Activated B cell treated with CpG ODN at 0.5 μM for 24 hours (primary cell): ENCODE data around the gene SLC9A3. TPM values are rescaled to one million over a fixed set of nuclear protein-coding genes. Genes with fewer than 3 reads are reported as not detected.

Experiments
- ATAC-seq: fragments of 200-7000 bp; cut with Tn5 transposase; one replicate; pipeline ENCODE4 v1.10.0; 2021; ENCODE audit warnings: low read depth, mild to moderate bottlenecking, moderate library complexity
- CTCF ChIA-PET: fragments of 350-600 bp; sonication (Branson Sonifier 250); formaldehyde crosslinking; loops from one replicate; lab custom pipeline; 2021; ENCODE audit warnings: antibody characterized with exemption; lab: Charles Lee
- POLR2A ChIA-PET: fragments of 350-600 bp; sonication (Branson Sonifier 250); formaldehyde crosslinking; loops from one replicate; lab custom pipeline; 2021; ENCODE audit warnings: antibody characterized with exemption; lab: Charles Lee
- DNase-seq: peaks from one replicate; pipeline ENCODE4 v3.0.0; 2022
- H3K27ac Mint-ChIP-seq: one replicate; pipeline ENCODE4 v1.8.0; 2020; ENCODE audit warnings: mixed read lengths
- H3K27me3 Mint-ChIP-seq: one replicate; pipeline ENCODE4 v1.8.0; 2021; ENCODE audit warnings: mixed read lengths
- H3K36me3 Mint-ChIP-seq: one replicate; pipeline ENCODE4 v1.8.0; 2021; ENCODE audit warnings: low read depth, mixed read lengths
- H3K4me1 Mint-ChIP-seq: one replicate; pipeline ENCODE4 v1.8.0; 2021; ENCODE audit warnings: mixed read lengths
- H3K4me3 Mint-ChIP-seq: one replicate; pipeline ENCODE4 v1.8.0; 2020; ENCODE audit warnings: mild to moderate bottlenecking, mixed read lengths
- H3K9me3 Mint-ChIP-seq: one replicate; pipeline ENCODE4 v1.8.0; 2020; ENCODE audit warnings: mixed read lengths
- intact Hi-C: fragments of 100-400 bp; cut with micrococcal nuclease; formaldehyde crosslinking; loops from one replicate; pipeline ENCODE4 v1.15.1; 2024
- total RNA-seq: library from RNA; stranded (reverse); gene quantifications from 2 replicates; pipeline ENCODE4 v1.2.3, GENCODE V29; 2022
- TF ChIP-seq, protein P1 (sequence below): fragments of 200-600 bp; IDR thresholded peaks from one replicate; pipeline ENCODE4 v1.8.0; 2022; ENCODE audit warnings: antibody characterized with exemption, mild to moderate bottlenecking

The SLC9A3 gene
- total RNA-seq, 1 donor from 2014 or later: 0.20 TPM

DNA sequence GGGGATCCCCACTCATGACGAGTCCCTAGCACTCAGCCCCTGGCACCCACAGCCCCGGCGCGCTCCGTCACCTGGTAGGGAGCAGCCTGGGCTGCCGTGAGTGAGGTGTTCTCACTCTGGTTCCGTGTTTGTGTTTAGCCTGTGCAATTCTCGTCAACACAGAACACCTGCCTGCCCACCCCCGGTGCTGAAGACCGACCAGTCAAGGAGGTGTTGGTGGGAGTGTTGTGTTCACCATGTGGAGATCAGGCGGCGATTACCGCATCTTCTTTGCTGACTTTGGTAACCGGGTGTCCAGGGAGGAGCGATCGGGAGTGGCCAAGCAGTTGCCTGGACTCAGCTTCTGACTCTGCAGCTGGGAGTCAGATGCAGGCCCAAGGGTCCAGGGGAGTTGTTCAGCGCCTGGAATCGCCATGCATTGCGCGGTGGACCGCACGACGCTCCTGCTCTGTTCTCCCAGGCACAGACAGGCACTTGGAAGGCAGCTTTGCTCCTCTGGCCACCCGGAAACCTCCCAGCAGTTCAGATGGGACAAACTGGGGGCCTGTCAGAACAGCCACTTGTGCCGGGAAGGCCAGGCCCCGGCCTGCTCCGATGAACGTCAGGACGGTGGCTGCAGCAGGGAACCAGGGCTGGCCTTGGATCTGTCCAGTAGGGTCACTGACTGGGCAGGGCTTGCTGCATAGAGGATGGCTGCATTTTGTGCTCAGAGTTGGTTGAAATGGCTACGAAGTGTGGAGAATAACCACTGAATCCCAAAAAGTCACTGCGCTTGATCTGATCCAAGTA lies 53.1 kb downstream of the SLC9A3 start:
- ATAC-seq: no peak
- intact Hi-C loops: no loop called here
- TF ChIP-seq, protein P1, sequence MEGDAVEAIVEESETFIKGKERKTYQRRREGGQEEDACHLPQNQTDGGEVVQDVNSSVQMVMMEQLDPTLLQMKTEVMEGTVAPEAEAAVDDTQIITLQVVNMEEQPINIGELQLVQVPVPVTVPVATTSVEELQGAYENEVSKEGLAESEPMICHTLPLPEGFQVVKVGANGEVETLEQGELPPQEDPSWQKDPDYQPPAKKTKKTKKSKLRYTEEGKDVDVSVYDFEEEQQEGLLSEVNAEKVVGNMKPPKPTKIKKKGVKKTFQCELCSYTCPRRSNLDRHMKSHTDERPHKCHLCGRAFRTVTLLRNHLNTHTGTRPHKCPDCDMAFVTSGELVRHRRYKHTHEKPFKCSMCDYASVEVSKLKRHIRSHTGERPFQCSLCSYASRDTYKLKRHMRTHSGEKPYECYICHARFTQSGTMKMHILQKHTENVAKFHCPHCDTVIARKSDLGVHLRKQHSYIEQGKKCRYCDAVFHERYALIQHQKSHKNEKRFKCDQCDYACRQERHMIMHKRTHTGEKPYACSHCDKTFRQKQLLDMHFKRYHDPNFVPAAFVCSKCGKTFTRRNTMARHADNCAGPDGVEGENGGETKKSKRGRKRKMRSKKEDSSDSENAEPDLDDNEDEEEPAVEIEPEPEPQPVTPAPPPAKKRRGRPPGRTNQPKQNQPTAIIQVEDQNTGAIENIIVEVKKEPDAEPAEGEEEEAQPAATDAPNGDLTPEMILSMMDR: no peak
- H3K27me3 Mint-ChIP-seq: peaks cover 8% of the 10 kb centered on the region
- peaks cover 34% of the 10 kb centered on the region for H3K4me1 Mint-ChIP-seq
- peaks cover 9% of the 10 kb centered on the region for H3K36me3 Mint-ChIP-seq
- POLR2A ChIA-PET: interaction anchor here (1.1 kb wide), 2 partner anchors 136 to 200 kb away, joined by 3 to 5 read pairs; no protein-coding TSS in a partner anchor
- H3K9me3 Mint-ChIP-seq: no peaks in the 10 kb centered on the region
- peak; percentile 17 for DNase-seq
- CTCF ChIA-PET: no interaction called here
- peak overlapping the region; percentile 78 for H3K4me3 Mint-ChIP-seq
- H3K27ac Mint-ChIP-seq: peak overlapping the region; percentile 46

DNA sequence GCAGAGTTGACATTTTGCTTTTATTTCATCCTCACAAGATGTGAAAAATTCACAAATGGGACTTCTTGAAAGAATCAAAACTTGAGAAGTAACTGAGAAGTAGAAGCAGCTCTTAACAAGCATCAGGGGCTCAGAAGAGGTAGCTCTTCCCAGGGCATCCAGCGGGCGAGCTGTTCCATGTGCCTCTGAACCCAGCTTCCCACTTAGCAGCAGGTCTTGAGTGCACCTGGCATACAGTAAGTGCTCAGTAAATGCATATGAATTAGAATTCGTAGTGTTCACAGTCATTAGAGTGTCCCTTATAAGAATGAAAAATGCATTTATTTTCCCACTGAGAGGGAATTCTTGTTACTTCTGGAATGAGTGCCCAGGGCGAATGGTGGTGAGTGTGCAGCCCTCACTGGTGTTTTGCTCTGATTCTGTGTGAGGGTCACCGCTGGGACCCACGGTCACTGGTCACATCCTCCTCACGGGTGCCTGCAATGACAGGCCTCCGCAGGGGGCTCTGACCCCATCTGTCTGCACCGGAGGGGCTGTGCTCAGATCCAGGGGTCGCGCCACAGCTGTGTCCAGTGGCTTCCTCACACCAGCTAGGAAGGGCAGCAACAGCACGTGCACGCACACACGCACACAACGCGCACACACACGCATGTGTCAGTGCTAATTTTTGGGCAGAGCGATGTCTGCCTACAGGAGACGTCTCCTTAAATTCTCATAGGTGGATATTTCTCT lies 54.3 kb downstream of the SLC9A3 start:
- Mint-ChIP-seq H3K4me3 (no peak overlapping the region), H3K27me3 (peaks cover 4% of the 10 kb centered on the region), H3K9me3 (no peaks in the 10 kb centered on the region), H3K27ac (no peak overlapping the region), H3K4me1 (peaks cover 43% of the 10 kb centered on the region), H3K36me3 (peaks cover 14% of the 10 kb centered on the region)
- DNase-seq (peak; percentile 12), ATAC-seq (no peak)
- ChIA-PET CTCF (no interaction called here), POLR2A (no interaction called here)
- TF ChIP-seq, protein P1: no peak
- intact Hi-C loops: no loop called here

DNA sequence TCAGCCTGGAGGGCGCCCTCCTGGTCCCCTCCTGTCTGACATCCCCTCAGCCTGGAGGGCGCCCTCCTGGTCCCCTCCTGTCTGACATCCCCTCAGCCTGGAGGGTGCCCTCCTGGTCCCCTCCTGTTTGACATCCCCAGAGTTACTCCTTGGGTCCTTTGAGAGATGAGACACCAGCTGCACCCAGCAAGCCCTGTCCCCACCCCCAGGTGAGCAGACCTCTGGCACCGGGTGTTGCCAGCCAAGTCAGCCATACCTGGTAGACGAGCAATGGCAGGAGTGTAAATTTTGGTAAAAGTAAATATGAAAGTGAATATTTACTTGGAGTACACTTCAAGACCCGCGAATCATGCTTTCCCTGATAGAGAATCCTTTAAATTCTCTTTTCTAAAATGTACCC lies 55.8 kb downstream of the SLC9A3 start:
- Mint-ChIP-seq H3K4me1 (peaks cover 48% of the 10 kb centered on the region), H3K27me3 (no peaks in the 10 kb centered on the region), H3K36me3 (peaks cover 19% of the 10 kb centered on the region), H3K4me3 (no peak overlapping the region), H3K27ac (no peak overlapping the region), H3K9me3 (no peaks in the 10 kb centered on the region)
- DNase-seq: no peak
- intact Hi-C loops: no loop called here
- no peak for ATAC-seq
- ChIA-PET CTCF (no interaction called here), POLR2A (no interaction called here)
- TF ChIP-seq, protein P1: no peak

DNA sequence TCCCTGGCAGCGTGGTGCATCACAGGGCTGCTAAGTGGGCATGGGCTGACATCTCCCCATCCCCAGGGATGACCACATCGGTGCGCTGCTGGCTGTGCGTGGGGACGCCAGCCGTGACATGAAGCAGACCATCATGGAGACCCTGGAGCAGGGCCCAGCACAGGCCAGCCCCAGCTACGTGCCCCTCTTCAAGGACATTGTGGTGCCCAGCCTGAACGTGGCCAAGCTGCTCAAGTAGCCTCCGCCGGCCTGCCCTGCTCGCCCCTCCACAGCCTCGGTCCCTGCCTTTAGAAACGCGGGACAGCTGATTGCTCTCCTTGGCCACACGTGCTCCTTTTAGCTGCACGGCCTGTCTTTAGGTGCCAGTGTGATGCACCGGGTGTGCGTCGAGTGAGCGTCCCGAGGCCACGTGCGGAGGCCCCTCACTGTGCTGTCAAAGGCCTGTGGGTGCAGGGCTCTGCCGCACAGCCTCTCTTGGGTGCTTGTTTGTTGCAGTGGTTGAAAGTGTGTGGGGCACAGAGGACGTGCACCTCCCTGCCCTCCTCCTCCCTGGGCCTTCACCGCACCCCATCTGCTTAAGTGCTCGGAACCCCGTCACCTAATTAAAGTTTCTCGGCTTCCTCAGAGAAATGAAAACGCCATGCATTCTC lies 57.5 kb downstream of the SLC9A3 start:
- H3K9me3 Mint-ChIP-seq: no peaks in the 10 kb centered on the region
- no peak for ATAC-seq
- H3K27ac Mint-ChIP-seq: no peak overlapping the region
- no peaks in the 10 kb centered on the region for H3K27me3 Mint-ChIP-seq
- peaks cover 46% of the 10 kb centered on the region for H3K4me1 Mint-ChIP-seq
- H3K4me3 Mint-ChIP-seq: no peak overlapping the region
- ChIA-PET CTCF (no interaction called here), POLR2A (interaction anchor here (1.4 kb wide), 1 partner anchor 22 kb away, joined by 3 read pairs; no protein-coding TSS in a partner anchor)
- H3K36me3 Mint-ChIP-seq: peaks cover 33% of the 10 kb centered on the region
- intact Hi-C loops: no loop called here
- TF ChIP-seq, protein P1: no peak
- DNase-seq: peak; percentile 14
